K562 (cell line): Measurements from ENCODE around the gene SAE1. TPM values are rescaled to one million over a fixed set of nuclear protein-coding genes. Genes with fewer than 3 reads are reported as not detected.

Source experiments
- CHD2 ChIP-seq: IDR thresholded peaks from 2 replicates; pipeline ENCODE4 v1.6.1; 2011; ENCODE audit warnings: low read depth, low read length
- CREM ChIP-seq: IDR thresholded peaks from 2 replicates; pipeline ENCODE4 v1.6.1; 2014; ENCODE audit warnings: antibody characterized with exemption, low read depth
- GTF2F1 ChIP-seq: IDR thresholded peaks from 2 replicates; pipeline ENCODE4 v1.6.1; 2011; ENCODE audit warnings: low read depth, low read length, improper control_type of control experiment
- HEY1 ChIP-seq: fragments of 250-450 bp; sonication (Bioruptor Pico); IDR thresholded peaks from 2 replicates; pipeline ENCODE4 v1.5.0; 2020; ENCODE audit warnings: mild to moderate bottlenecking, moderate library complexity, borderline replicate concordance
- HOXB6 ChIP-seq: fragments of 250-450 bp; sonication (Bioruptor Pico); IDR thresholded peaks from 2 replicates; pipeline ENCODE4 v1.5.1; 2022; ENCODE audit warnings: mild to moderate bottlenecking, borderline replicate concordance
- KAT8 ChIP-seq: fragments of 450-650 bp; IDR thresholded peaks from 2 replicates; pipeline ENCODE4 v1.6.1; 2016; ENCODE audit warnings: low read depth, mild to moderate bottlenecking
- MCM3 ChIP-seq: fragments of 450-650 bp; IDR thresholded peaks from 2 replicates; pipeline ENCODE4 v1.6.1; 2016
- MGA ChIP-seq: fragments of 450-650 bp; IDR thresholded peaks from 2 replicates; pipeline ENCODE4 v1.6.1; 2016; ENCODE audit warnings: mild to moderate bottlenecking, moderate library complexity
- MTA3 ChIP-seq: fragments of 450-650 bp; formaldehyde crosslinking; IDR thresholded peaks from 2 replicates; pipeline ENCODE4 v1.6.1; 2017; ENCODE audit warnings: mild to moderate bottlenecking, borderline replicate concordance
- NFATC3 ChIP-seq: fragments of 450-650 bp; IDR thresholded peaks from 2 replicates; pipeline ENCODE4 v1.6.1; 2017; ENCODE audit warnings: mild to moderate bottlenecking
- POLR2A ChIP-seq: fragments of 450-650 bp; conservative IDR thresholded peaks from 2 replicates; pipeline ENCODE4 v1.6.1; 2016
- PPARD ChIP-seq: fragments of 250-450 bp; sonication (Bioruptor Pico); IDR thresholded peaks from 2 replicates; pipeline ENCODE4 v1.8.0; 2022; ENCODE audit warnings: inconsistent platforms, mild to moderate bottlenecking, moderate library complexity
- PRDM10 ChIP-seq: fragments of 450-650 bp; IDR thresholded peaks from 2 replicates; pipeline ENCODE4 v1.6.1; 2018; ENCODE audit not compliant: partially characterized antibody
- TGIF2 ChIP-seq: sonication (generic); formaldehyde crosslinking; IDR thresholded peaks from 2 replicates; pipeline ENCODE4 v1.8.1; 2022; ENCODE audit warnings: mild to moderate bottlenecking, missing genetic modification reagents, moderate library complexity
- TRIM24 ChIP-seq, 2 experiments: fragments of 450-650 bp; IDR thresholded peaks; 2 replicates each; pipeline ENCODE4 v1.6.1; 2016
- ZNF79 ChIP-seq: fragments of 250-450 bp; sonication (Bioruptor Pico); IDR thresholded peaks from 2 replicates; pipeline ENCODE4 v1.4.0; 2020; ENCODE audit warnings: low read depth, mild to moderate bottlenecking, moderate library complexity
- polyA plus RNA-seq, 8 experiments: library from polyadenylated mRNA; depleted of rRNA in 4 of 8; stranded (reverse) in 5 of 8; unstranded in 3 of 8; fragments of >200 nt; fragmentation: Nextera tagmentation in 2 of 8; fragmentation: Illumina TruSeq in 1 of 8; extraction: Ambion mirVana in 2 of 8; extraction: Trizol in 1 of 8; gene quantifications; 2 replicates each; pipeline versions ENCODE4 v1.2.1 to v1.2.3, GENCODE V29; 2011 to 2014; ENCODE audit warnings: inconsistent platforms in 1 of 8, missing spikeins in 1 of 8
- total RNA-seq, 7 experiments: library from RNA; depleted of rRNA in 6 of 7; stranded (reverse); fragments of >200 nt in 6 of 7; fragmentation: Illumina TruSeq in 2 of 7; extraction: Trizol in 2 of 7; gene quantifications; 2 replicates each; pipeline versions ENCODE4 v1.2.1 to v1.2.3, GENCODE V29; 2011 to 2021; ENCODE audit warnings: low replicate concordance in 1 of 7

SAE1 gene
- total and polyA plus RNA-seq, 9 of the 15 experiments (the other 6 are each of a cell fraction or from before 2014, with no cell fraction given) = 82.8 to 299 (median 217) TPM

GRCh38 chr19:47130589-47131227, at the start of gene SAE1 (continued):
- TF ChIP-seq MGA (peak; percentile 99), TGIF2 (CRISPR knock-in tag) (no peak), TRIM24 (IDR thresholded peaks at IDR 0.05) (peak; percentile 90 to 95), HEY1 (CRISPR knock-in tag) (no peak), POLR2A (peak; percentile 94), ZNF79 (CRISPR knock-in tag) (no peak), GTF2F1 (0 out of 2 replicates have a peak, but pooled peaks have one; percentile 42), CREM (peak; percentile 60), MTA3 (peak; percentile 27; the same call in 1 of the 2 replicates), HOXB6 (CRISPR knock-in tag) (no peak), MCM3 (no peak), PRDM10 (peak; percentile 35), CHD2 (peak; percentile 60), KAT8 (no peak), PPARD (CRISPR knock-in tag) (no peak), NFATC3 (no peak)
